Measurements from ENCODE around the gene SH3RF3. TPM values are rescaled to one million over a fixed set of nuclear protein-coding genes. Genes with fewer than 3 reads are reported as not detected.

The SH3RF3 gene
- total RNA-seq, 1 donor from 2014 or later: 7.4 TPM

DNA sequence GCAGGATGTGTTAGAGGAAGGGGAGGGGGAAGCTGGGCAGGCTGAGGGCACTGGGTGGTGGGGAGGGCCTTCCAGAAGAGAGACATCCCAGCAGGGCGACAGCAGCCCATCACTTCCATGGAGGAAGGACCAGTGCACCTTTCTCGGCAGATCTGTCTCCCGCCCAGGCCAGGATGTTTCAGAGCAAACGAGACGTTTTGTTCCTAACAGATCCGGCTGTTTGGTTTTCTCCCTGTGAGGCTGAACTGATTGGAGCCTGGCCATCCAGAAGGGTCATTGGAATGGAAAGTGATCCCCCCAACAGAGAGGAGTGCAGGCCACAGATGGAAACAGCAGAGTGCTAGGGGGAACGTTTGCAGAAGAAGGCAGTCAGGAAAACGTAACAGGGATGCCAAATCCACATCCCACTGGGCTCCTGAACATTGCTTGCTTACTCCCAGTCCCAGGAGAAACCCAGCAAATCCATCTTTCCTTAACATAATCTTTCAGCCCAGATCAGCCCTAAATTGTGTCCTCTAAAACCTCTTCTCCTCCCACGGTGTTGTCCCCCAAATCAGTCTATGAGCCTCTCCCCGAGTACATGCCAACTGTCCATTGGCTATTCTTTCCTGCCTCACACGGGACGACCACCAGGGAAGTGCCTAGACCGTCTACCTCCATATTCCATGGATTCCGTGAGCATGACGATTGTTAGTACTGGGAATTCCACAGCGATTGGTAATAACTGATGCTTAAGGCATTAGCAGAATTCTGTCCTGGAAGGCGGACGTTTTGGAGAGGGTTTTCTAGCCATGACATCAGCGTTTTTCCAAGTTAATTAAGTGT, 357.9 kb downstream of the SH3RF3 start:
- Histone ChIP-seq H3K4me3 (no peak overlapping the region), H3K36me3 (no peaks in the 10 kb centered on the region), H3K27me3 (no peaks in the 10 kb centered on the region), H3K9me3 (no peaks in the 10 kb centered on the region), H3K27ac (peak overlapping the region; percentile 24), H3K4me1 (peaks cover 33% of the 10 kb centered on the region)
- no peak for ATAC-seq
- intact Hi-C loops (cut with DNase I): no loop called here
- TF ChIP-seq CTCF (IDR thresholded peaks at IDR 0.05): no peak
- DNase-seq: no peak

- ATAC-seq (peak; percentile 18), DNase-seq (no peak)
- H3K27ac ChIP-seq: peak overlapping the region; percentile 24
- H3K36me3 ChIP-seq: no peaks in the 10 kb centered on the region
- TF ChIP-seq CTCF (IDR thresholded peaks at IDR 0.05): no peak
- H3K4me1 ChIP-seq: peaks cover 29% of the 10 kb centered on the region
- intact Hi-C loops (cut with DNase I): no loop called here
- H3K9me3 ChIP-seq: no peaks in the 10 kb centered on the region
- no peaks in the 10 kb centered on the region for H3K27me3 ChIP-seq
- no peak overlapping the region for H3K4me3 ChIP-seq
Measured at GRCh38 chr2:109487536-109487869, 358.5 kb downstream of the SH3RF3 start.

DNA sequence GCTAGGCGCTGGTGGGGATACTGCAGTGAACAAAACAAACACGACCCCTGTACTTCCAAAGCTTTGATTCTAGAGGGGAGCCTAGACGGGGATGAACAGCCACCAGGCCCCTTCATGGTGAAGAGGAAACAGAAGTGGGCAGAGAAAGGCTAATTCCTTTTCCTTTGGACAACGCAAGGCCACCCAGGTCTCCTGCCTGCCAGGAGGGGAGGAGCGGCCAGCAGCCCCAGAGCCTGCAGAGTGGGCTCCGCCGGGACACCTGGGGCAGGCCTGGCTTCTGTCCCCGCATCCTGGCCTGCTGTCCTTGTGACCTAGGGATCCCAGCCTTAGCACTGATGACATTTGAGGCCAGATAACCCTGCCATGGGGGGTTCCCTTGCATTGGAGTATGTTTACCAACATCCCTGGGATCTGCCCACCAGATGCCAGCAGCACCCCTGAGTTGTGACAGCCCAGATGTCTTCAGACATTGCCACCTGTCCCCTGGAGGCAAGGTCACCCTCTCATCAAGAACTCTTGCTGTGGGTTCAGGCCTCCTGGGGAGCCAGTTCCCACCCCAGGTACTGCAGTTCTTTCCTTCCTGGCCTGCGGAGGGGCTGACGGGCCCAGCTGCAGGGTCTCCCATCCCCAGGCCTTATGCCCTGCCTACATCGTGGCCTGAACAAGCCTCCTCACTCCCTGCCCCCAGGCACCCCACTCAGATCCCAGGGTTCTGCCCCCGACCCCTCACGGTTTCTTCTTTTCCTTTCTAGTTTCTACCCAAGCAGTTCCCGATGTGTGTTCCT, 359.1 kb downstream of the SH3RF3 start:
- H3K27ac ChIP-seq: peak overlapping the region; percentile 24
- TF ChIP-seq CTCF (IDR thresholded peaks at IDR 0.05): no peak
- intact Hi-C loops (cut with DNase I): no loop called here
- ATAC-seq (no peak), DNase-seq (no peak)
- H3K36me3 ChIP-seq: no peaks in the 10 kb centered on the region
- H3K4me3 ChIP-seq: no peak overlapping the region
- peaks cover 25% of the 10 kb centered on the region for H3K4me1 ChIP-seq
- H3K27me3 ChIP-seq: no peaks in the 10 kb centered on the region
- H3K9me3 ChIP-seq: no peaks in the 10 kb centered on the region

DNA sequence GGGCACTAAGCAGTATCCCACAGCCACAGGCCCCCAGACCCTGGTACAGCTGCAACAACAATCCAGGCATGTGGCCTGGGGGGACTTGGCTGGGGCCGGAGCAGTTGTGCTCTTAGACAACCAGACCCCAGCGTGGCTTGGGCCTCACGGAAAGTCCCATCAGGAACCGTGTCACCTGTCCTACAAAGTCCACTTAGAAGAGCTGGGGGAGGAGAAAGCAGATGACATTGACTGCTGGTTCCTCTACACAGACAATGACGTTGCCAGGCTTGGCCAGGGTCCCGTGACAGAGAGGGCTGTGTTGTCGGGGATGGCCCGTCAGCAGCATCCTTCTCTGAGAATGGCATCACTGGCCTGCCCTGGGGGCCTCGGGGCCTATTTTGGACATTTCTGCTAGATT, 360.3 kb downstream of the SH3RF3 start:
- Histone ChIP-seq H3K36me3 (no peaks in the 10 kb centered on the region), H3K4me1 (peaks cover 17% of the 10 kb centered on the region), H3K4me3 (no peak overlapping the region), H3K27ac (no peak overlapping the region), H3K27me3 (no peaks in the 10 kb centered on the region), H3K9me3 (no peaks in the 10 kb centered on the region)
- TF ChIP-seq CTCF (IDR thresholded peaks at IDR 0.05): no peak
- intact Hi-C loops (cut with DNase I): no loop called here
- DNase-seq: no peak
- ATAC-seq: no peak

- no peak overlapping the region for H3K27ac ChIP-seq
- H3K27me3 ChIP-seq: no peaks in the 10 kb centered on the region
- intact Hi-C loops (cut with DNase I): no loop called here
- no peaks in the 10 kb centered on the region for H3K9me3 ChIP-seq
- TF ChIP-seq CTCF (IDR thresholded peaks at IDR 0.05): no peak
- DNase-seq (no peak), ATAC-seq (no peak)
- H3K4me1 ChIP-seq: peaks cover 5% of the 10 kb centered on the region
- no peaks in the 10 kb centered on the region for H3K36me3 ChIP-seq
- H3K4me3 ChIP-seq: no peak overlapping the region
Measured at GRCh38 chr2:109493176-109493935, 364.4 kb downstream of the SH3RF3 start.
